ENCODE measurements around the gene UNC80.

- TF ChIP-seq CTCF (IDR thresholded peaks at IDR 0.05) (no peak), POLR2A (IDR thresholded peaks at IDR 0.05) (no peak)
Observed at GRCh38 chr2:209986415-209986814, 214.8 kb downstream of the UNC80 start.

Measured in lower leg skin (tissue), 3 donors.